GM20000 (cell line): ENCODE results near the gene ATG101.

Experiments used
- DNase-seq: peaks from one replicate; pipeline ENCODE4 v3.0.0; 2012; ENCODE audit warnings: low spot score
- TF ChIP-seq, protein P1 (sequence below): IDR thresholded peaks from 2 replicates; pipeline ENCODE4 v1.5.1; 2012; ENCODE audit warnings: mild to moderate bottlenecking, control low read depth; ENCODE audit errors: extremely low read depth, missing control alignments

The ATG101 gene

DNA sequence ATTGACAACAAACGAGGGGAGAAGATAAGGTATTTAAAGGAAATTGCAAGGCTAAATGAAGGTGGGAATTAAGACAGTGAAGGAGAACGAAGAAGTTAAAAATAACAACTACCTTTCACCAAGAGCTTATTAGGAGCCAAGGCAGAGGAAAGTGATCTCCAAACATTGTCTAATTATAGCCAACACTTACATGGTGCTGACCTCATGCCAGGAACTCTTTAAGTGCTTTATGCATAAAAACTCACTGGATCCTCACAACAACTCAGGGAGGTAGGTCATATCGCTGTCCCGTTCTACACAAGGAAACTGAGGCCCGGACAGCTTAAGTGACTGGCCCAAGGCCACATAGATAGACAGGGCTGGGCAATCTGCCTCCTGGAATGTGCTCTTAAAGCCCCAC, 43.5 kb upstream of the ATG101 start:
- TF ChIP-seq, protein P1, sequence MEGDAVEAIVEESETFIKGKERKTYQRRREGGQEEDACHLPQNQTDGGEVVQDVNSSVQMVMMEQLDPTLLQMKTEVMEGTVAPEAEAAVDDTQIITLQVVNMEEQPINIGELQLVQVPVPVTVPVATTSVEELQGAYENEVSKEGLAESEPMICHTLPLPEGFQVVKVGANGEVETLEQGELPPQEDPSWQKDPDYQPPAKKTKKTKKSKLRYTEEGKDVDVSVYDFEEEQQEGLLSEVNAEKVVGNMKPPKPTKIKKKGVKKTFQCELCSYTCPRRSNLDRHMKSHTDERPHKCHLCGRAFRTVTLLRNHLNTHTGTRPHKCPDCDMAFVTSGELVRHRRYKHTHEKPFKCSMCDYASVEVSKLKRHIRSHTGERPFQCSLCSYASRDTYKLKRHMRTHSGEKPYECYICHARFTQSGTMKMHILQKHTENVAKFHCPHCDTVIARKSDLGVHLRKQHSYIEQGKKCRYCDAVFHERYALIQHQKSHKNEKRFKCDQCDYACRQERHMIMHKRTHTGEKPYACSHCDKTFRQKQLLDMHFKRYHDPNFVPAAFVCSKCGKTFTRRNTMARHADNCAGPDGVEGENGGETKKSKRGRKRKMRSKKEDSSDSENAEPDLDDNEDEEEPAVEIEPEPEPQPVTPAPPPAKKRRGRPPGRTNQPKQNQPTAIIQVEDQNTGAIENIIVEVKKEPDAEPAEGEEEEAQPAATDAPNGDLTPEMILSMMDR: no peak
- DNase-seq: no peak

DNA sequence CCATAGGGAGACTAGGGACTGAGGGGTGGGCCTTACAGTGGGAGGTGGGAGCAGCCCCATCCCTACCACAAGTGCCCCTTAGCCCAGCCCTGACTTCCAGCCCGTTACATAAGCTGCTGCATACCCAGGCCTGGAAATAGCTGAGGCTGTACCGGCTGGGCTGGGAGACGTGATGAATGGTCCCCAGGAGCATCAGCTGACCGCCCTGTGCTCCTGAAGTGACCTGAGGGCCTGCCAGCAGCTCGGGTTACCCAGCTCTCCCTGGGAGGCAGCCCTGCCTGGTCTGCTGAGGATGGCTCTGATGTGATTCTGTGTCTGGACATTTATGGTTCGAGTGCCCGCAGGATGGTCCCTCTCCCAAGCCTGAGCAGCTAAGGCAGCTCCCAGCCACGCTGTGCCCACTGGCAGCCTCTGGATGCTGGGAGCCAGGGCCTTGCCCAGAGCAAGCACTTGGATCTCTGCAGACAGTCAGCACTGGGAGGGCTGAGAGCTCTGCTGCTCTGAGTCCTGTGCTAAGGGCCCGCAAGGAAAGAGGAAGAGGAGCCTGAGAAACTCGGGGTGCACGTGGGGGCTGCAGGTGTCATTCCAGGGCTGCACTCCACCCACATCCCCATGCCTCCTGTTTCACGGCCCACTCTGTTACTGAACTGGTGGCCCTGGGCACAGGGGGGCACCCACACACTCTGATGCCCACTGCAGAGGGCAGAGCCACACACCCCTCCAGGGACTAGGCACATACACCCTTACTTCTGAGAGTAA, 42.5 kb upstream of the ATG101 start:
- TF ChIP-seq, protein P1: no peak
- no peak for DNase-seq

DNA sequence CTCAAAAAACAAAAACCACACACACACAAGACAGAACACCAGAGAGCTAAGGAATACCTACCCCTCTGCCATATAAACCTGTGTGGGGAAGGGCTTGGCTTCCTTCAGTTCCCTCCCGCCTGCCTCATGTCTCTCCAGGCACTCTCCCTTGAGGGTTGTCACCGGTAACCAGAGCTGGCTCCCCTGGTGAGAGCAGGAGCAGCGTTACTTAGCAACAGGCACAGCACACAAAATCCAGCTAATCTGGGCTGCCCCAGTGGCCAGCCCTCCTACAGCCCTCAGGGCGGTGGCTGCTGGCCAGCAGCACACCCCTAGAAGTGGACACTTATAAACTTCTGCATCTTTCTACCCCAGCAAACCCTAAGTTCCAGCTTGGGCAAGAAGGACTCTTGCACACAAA, 40.1 kb upstream of the ATG101 start:
- TF ChIP-seq, protein P1: no peak

DNA sequence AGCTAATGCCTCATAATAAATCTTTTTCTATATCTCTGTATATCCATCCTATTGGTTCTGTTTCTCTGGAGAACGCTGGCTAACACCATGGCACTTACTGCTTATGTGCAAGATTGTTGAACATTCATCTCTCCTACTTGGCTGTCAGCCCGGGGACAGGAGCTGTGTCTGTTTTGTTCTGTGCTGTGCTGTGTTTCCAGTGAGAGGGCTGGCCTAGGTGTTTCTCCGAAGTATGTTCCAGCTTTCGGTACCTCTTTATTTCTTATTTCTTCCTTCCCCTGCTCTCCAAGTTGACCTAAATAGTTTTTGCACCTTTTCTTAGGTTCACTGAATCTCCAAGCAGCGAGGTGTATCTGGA, 37.4 kb upstream of the ATG101 start:
- TF ChIP-seq, protein P1: no peak
- DNase-seq: no peak

More for the DNA sequence above, 40.1 kb upstream of the ATG101 start:
- DNase-seq: no peak

DNA sequence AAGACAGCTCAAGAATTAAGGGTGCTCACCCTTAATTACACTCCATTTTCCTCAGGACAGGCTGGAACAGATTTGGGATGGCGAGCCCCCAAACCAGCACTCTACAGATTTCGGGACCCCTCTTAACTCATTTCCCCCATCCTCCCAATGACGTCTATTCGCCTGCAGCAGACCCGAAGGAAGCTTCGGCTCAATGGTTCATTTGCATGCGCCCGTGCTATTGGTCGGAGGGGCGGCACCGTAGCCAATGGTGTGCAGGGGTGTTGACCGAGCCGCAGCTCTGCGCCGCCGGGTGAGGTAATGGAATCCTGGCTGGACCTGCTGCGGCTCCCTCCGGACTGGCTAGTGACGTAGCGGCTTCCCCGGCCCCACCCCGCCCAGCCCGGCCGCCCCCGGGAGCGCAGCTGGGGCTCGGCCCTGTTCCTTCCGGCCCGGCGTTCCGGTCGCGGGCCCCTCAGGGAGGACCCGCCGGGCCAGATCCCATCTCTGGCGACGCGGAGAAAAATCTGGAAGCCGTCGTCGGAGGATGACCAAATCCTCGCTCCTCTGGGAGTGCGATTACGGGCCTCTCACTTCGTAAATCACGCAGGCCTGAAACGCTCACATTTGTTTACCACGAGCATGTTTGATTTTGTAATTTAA, 36.9 kb upstream of the ATG101 start:
- DNase-seq: peak; percentile 96
- TF ChIP-seq, protein P1: no peak

DNA sequence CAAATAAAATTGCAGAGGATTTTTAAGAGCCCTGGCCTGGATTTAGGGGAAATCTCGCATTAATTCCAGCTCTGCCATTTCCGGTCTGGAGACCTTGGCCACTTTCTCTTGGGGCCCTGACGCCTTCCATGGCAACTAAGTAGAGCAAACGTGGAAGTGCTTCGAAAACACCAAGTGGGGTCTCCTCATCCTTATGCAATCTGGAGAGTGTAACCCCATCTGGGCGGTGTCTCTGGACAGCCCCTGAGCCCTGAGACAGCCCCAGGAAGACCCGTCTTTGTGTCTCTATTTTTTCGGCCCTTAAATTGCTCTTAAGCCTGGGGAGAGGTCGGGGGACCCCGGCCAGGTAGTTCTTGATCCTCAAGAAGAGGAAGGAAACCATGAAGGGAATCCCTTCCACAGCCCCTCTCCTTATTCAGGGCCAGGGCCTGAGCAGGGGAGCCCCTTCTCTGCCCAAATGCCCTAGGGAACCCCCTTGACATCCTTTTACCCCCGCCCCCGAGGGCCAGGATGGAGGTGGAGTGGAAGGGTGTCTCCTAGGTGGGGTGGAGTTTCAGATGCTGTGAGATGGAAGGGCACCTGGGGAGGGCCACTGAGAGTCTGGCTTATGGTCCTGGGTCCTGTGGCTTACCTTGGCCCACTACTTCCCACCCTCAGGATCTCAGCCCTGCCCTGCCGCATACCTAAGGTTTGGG, 36.2 kb upstream of the ATG101 start:
- no peak for DNase-seq
- TF ChIP-seq, protein P1: no peak

DNA sequence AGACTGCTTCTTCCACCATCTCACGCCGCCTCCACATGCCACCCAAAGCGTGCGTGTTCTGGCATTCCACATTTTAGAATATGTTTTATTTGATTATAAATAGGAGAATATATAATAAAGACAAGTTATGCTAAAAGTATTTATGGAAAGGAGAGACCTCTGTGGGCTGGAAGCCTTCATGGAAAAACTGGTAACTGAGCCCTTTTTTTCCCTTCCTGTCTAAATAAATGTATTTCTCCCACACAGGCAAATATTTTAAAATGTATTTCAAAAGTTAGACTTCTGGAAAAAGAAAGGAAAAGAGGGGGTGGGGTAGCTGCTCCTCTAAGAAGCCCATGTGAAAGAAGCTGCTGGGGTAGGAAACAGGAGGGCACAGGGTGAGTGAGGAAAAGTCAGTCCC, 34.6 kb upstream of the ATG101 start:
- TF ChIP-seq, protein P1: no peak
- no peak for DNase-seq
